ENCODE data around the gene ZNF605. TPM values are rescaled to one million over a fixed set of nuclear protein-coding genes. Genes with fewer than 3 reads are reported as not detected.
A peak's percentile ranks its signal among the peaks of the same experiment; 100 is the strongest.

Gene ZNF605
- total and polyA plus RNA-seq, 9 of the 15 experiments (the other 6 are each of a cell fraction or from before 2014, with no cell fraction given): 0.45 to 1.1 (median 0.68) TPM

DNA sequence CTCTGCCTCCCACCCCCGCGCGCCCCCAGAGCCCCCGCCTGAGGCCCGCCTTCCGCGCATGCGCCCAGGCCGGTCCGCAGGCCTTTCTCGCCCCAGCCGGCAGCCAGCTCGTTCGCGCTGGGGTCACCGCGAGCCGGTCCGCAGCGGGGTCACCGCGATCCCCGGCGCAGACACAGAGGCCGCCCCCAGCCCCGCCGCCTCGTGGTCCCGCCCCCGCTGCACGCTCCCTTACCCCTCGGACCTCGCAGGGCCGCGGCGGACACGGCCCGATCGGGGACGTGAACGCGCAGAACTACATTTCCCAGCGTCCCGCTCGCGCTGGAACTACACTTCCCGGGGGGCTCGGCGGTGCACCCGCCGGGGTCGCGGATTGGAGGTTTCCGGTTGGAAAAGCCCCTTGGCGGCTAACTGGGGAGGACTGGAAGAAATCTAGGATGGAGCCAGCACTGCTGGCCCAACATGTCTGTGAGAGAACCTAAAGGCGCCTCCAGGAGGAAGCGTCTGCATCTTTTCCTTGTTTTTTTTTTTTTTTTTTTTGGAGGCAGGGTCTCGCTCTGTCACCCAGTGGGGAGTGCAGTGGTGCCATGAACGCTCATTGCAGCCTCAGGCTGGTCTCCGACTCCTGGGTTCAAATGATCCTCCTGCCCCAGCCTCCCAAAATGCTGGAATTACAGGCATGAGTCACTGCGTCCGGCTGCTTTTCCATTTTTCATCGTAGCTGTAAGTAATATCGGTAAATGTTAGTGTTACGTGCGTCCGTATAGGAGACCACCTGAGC is at the start of gene ZNF605 (continued):
- TF ChIP-seq, protein P1, sequence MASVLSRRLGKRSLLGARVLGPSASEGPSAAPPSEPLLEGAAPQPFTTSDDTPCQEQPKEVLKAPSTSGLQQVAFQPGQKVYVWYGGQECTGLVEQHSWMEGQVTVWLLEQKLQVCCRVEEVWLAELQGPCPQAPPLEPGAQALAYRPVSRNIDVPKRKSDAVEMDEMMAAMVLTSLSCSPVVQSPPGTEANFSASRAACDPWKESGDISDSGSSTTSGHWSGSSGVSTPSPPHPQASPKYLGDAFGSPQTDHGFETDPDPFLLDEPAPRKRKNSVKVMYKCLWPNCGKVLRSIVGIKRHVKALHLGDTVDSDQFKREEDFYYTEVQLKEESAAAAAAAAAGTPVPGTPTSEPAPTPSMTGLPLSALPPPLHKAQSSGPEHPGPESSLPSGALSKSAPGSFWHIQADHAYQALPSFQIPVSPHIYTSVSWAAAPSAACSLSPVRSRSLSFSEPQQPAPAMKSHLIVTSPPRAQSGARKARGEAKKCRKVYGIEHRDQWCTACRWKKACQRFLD (CRISPR knock-in tag; IDR thresholded peaks at IDR 0.05): no peak
- TF ChIP-seq NFIC (IDR thresholded peaks at IDR 0.05) (no peak), HEY1 (CRISPR knock-in tag; IDR thresholded peaks at IDR 0.05; ENCODE audit: borderline replicate concordance) (no peak), ZNF384 (IDR thresholded peaks at IDR 0.05; ENCODE audit: low read depth, low read length) (peak; percentile 26; the same call in 1 of the 2 replicates), MCM3 (IDR thresholded peaks at IDR 0.05) (no peak), TAF15 (IDR thresholded peaks at IDR 0.05; ENCODE audit: low read depth, low read length) (no peak), ZNF766 (CRISPR knock-in tag; conservative IDR thresholded peaks at IDR 0.05) (peak; percentile 67; the same call in 1 of the 2 replicates), CBFA2T3 (IDR thresholded peaks at IDR 0.05) (no peak), MYNN (IDR thresholded peaks at IDR 0.05) (no peak), MYNN (CRISPR knock-in tag; IDR thresholded peaks at IDR 0.05) (no peak), NFE2 (IDR thresholded peaks at IDR 0.05; ENCODE audit: low read depth) (no peak), ZNF124 (CRISPR knock-in tag; IDR thresholded peaks at IDR 0.05) (no peak), RBM34 (IDR thresholded peaks at IDR 0.05; ENCODE audit: borderline replicate concordance, insufficient read depth, low read length) (no peak), SNRNP70 (optimal IDR thresholded peaks at IDR 0.05; ENCODE audit: low read depth, low read length) (no peak), CTBP1 (IDR thresholded peaks at IDR 0.05; ENCODE audit: borderline replicate concordance) (no peak), ZNF143 (CRISPR knock-in tag; IDR thresholded peaks at IDR 0.05) (peak; percentile 80), L3MBTL2 (IDR thresholded peaks at IDR 0.05) (0 out of 2 replicates have a peak, but pooled peaks have one; percentile 13), SIRT6 (IDR thresholded peaks at IDR 0.05; ENCODE audit: low read depth, low read length) (no peak), ETS2 (tag; IDR thresholded peaks at IDR 0.05; ENCODE audit: borderline replicate concordance, poor library complexity, severe bottlenecking) (no peak), TCFL5 (CRISPR knock-in tag; conservative IDR thresholded peaks at IDR 0.05) (no peak), GABPA (tag; conservative IDR thresholded peaks at IDR 0.05; ENCODE audit: low read depth) (peak; percentile 85), ZBTB7A (IDR thresholded peaks at IDR 0.05; ENCODE audit: borderline replicate concordance, control insufficient read depth, low read depth, low read length) (0 out of 2 replicates have a peak, but pooled peaks have one; percentile 51), ZNF12 (CRISPR knock-in tag; IDR thresholded peaks at IDR 0.05) (no peak), HLTF (IDR thresholded peaks at IDR 0.05) (no peak)
- TF ChIP-seq, protein P2, sequence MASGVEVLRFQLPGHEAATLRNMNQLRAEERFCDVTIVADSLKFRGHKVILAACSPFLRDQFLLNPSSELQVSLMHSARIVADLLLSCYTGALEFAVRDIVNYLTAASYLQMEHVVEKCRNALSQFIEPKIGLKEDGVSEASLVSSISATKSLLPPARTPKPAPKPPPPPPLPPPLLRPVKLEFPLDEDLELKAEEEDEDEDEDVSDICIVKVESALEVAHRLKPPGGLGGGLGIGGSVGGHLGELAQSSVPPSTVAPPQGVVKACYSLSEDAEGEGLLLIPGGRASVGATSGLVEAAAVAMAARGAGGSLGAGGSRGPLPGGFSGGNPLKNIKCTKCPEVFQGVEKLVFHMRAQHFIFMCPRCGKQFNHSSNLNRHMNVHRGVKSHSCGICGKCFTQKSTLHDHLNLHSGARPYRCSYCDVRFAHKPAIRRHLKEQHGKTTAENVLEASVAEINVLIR (CRISPR knock-in tag; IDR thresholded peaks at IDR 0.05): 0 out of 2 replicates have a peak, but pooled peaks have one; percentile 41
- TF ChIP-seq, protein P3, sequence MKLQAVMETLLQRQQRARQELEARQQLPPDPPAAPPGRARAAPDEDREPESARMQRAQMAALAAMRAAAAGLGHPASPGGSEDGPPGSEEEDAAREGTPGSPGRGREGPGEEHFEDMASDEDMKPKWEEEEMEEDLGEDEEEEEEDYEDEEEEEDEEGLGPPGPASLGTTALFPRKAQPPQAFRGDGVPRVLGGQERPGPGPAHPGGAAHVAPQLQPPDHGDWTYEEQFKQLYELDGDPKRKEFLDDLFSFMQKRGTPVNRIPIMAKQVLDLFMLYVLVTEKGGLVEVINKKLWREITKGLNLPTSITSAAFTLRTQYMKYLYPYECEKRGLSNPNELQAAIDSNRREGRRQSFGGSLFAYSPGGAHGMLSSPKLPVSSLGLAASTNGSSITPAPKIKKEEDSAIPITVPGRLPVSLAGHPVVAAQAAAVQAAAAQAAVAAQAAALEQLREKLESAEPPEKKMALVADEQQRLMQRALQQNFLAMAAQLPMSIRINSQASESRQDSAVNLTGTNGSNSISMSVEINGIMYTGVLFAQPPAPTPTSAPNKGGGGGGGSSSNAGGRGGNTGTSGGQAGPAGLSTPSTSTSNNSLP (IDR thresholded peaks at IDR 0.05; ENCODE audit: borderline replicate concordance, low read depth, low read length): no peak
